ENCODE results near the gene NR3C2.

NR3C2 gene

GRCh38 chr4:148434075-148434773 is 8.0 kb downstream of the NR3C2 start:
- no peak for DNase-seq

- no peak for DNase-seq
Observed at GRCh38 chr4:148431401-148431800, 10.8 kb downstream of the NR3C2 start.

DNA sequence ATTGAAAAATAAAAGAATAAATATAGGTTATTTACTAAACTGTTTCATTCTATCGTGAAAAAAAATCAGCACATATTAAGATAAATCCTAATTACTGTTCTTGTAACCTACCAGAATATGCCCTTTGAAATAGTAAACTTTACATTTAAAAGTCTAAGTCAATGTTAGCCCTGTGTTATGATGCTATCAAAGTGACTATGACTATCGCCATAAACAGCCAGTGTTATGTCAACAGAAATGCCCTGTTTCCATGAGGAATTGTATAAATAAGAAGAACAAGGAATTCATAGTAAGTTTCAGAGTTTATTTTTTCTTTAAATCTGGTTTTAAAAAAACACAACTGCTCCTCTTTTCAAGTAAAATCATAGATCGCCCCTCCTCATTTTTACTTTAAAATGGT is 11.4 kb downstream of the NR3C2 start:
- DNase-seq: no peak

GRCh38 chr4:148429206-148429605 is 13.0 kb downstream of the NR3C2 start:
- no peak for DNase-seq

DNA sequence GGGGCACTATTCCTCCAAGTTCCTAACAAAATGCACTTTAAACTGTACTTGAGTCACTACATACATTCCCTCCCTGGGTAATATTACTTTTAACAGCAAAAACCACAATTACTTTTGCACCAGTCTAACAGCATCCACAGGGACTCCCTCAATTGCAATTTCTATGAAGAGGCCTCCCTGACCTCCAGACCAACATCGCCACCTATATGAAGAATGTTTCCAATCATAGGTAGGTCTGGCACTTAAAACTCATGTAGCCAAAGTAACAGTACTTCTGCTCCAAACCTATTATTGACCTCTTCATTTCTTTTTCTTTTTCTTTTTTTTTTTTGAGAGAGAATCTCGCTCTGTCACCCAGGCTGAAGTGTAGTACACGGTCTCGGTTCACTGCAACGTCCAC is 15.6 kb downstream of the NR3C2 start:
- no peak for DNase-seq

GRCh38 chr4:148425327-148426110 is 16.7 kb downstream of the NR3C2 start:
- DNase-seq: peak in 1 of 2 experiments; percentile 11

DNA sequence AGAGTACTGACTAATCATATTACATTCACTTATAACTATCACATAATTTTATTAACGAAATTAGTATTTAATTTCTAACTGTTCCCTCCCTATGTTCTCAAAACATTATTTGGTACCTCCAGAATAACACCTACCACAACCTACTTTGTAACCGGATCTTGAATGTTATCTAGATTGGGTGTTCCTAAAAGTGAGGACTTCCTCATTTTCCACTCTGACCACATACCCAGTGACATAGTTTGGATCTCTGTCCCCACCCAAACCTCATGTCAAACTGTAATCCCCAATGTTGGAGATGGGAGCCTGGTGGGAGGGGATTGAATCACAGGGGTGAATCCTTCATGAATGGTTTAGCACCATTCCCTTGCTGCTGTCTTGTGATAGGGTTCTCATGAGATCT is 21.8 kb downstream of the NR3C2 start:
- no peak for DNase-seq

- DNase-seq: peak; percentile 14 to 46
Observed at GRCh38 chr4:148415500-148415899, 26.7 kb downstream of the NR3C2 start.

- no peak for DNase-seq
Observed at GRCh38 chr4:148412460-148412994, 29.7 kb downstream of the NR3C2 start.

GRCh38 chr4:148405161-148405893 is 36.9 kb downstream of the NR3C2 start:
- DNase-seq: no peak

GRCh38 chr4:148398988-148399387 is 43.2 kb downstream of the NR3C2 start:
- DNase-seq: no peak

GRCh38 chr4:148397771-148398170 is 44.4 kb downstream of the NR3C2 start:
- DNase-seq: no peak

DNA sequence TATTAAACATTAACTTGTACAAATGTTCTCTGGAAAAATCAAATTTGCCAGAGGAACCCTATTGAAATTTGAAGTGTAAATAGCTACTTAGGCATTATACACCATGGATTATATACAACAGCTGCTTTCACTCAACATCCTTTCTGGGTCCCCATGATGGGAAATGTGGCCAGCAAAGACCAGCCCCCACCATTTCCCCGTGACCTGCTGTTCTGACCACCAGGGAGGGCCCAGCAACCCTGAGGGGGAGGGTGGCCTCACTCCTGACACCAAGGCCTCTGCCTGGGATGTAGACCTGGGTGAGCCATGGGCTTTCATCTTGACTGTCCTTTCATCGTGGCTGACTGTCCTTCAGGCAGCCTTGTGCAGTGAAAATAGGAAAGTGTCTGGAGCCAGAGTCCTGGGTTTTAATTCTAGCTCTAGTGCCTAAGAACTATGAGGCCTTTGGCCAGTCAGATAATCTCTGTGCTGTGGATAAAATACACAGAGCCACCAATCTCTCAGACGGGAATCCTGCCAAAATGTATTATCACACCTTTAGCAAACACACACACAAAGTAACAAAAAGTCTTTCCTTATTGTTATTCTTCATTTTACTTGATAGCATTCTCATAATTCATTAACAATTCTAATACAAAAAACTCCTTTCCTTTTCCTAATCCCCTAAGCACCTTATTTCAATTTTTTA is 45.1 kb downstream of the NR3C2 start:
- no peak for DNase-seq

- no peak for DNase-seq
Observed at GRCh38 chr4:148395771-148396170, 46.4 kb downstream of the NR3C2 start.

- no peak for DNase-seq
Observed at GRCh38 chr4:148391056-148391455, 51.2 kb downstream of the NR3C2 start.

- no peak for DNase-seq
Observed at GRCh38 chr4:148390311-148390710, 51.9 kb downstream of the NR3C2 start.

GRCh38 chr4:148380291-148380690 is 61.9 kb downstream of the NR3C2 start:
- DNase-seq: no peak

- no peak for DNase-seq
Observed at GRCh38 chr4:148376151-148376550, 66.1 kb downstream of the NR3C2 start.

- no peak for DNase-seq
Observed at GRCh38 chr4:148375584-148375983, 66.6 kb downstream of the NR3C2 start.

- no peak for DNase-seq
Observed at GRCh38 chr4:148373093-148373492, 69.1 kb downstream of the NR3C2 start.

- DNase-seq: no peak
Observed at GRCh38 chr4:148369919-148370318, 72.3 kb downstream of the NR3C2 start.

GRCh38 chr4:148367756-148368155 is 74.5 kb downstream of the NR3C2 start:
- DNase-seq: no peak

GRCh38 chr4:148366251-148366650 is 76.0 kb downstream of the NR3C2 start:
- no peak for DNase-seq
